UCSD-AML1 (cell line): Measurements from ENCODE around the gene ACTR1B.
A peak's percentile ranks its signal among the peaks of the same experiment; 100 is the strongest.
"Not testable (repeated sequence)": the region's sequence is repeated elsewhere in the genome, so short reads cannot be mapped to it uniquely, and the experiment has no call there.

Experiments
- DNase-seq: peaks from one replicate; lab custom pipeline; 2025; ENCODE audit not compliant: unreplicated experiment; lab: John Stamatoyannopoulos, UW

ACTR1B gene

DNA sequence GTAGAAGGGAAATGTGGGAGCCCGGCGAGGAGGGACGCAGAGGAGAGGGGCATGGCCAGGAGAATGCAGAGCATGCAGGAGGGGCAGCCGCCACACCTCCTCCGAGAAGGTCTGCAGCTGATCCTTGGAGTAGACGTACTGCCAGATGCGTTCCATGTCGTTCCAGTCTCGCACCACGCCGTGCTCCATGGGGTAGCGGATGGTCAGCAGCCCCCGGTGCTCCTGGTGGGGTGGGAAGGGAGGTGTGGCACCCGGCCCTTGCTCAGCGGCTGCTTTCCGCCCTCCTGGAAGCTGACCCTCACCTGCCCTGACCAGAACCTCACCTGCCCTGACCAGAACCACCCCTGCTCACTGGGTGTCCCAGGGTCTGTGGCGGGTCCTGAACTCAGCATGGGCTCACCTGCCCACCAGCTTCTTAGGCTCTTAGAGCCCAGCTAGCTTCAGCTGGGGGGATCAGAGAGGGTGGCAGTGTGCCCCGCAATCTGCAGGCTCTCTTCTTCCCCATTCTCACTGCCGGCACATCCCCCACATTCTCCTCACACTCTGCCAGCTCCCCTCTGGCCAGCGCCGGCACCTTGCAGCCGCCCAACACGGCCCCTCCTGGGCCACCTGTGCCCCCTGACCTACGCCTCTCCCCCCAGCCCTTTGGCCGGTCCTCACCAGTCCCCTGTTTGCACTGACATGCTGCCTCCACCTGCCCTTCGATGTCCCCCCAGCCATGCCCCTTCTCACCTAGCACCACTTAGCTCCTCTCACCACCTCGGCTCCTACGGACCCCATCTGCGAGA is 4.4 kb downstream of the ACTR1B start:
- no peak for DNase-seq

- no peak for DNase-seq
These were observed 5.1 kb downstream of the ACTR1B start for GRCh38 chr2:97658691-97659157.

GRCh38 chr2:97657986-97658690 is 5.7 kb downstream of the ACTR1B start:
- DNase-seq = no peak

DNA sequence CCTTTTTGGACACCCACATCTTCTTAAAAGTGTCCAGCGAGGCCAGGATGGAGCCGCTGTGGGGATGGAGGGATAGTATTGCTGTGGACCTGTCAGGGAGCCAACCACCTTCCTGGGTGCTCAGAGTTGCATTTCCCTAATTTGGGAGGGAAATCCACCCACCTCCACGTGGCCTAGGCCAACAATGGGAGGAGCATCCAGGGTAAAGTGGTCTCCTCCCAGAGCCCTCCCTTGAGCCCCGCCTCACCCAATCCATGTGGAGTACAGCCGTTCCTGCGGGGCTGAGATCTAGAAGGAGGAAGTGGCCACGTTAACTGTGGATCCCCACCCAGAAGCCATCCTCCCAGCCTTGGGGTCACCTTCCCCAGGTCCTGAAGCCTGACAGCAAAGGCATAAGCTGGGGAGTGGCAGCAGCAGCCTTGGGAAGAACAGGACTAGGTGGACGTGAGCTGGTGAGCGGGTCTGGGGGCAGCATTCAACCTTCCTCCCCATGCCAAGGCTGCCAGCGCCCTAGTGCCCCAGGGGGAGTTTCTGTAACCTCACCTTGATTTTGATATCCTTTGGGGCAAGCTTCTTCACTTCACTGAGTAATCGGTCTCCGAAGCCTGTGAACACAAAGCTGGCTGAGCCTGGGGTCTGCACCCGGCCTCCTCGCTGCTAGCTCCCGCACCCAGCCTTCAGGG is 6.8 kb downstream of the ACTR1B start:
- no peak for DNase-seq

DNA sequence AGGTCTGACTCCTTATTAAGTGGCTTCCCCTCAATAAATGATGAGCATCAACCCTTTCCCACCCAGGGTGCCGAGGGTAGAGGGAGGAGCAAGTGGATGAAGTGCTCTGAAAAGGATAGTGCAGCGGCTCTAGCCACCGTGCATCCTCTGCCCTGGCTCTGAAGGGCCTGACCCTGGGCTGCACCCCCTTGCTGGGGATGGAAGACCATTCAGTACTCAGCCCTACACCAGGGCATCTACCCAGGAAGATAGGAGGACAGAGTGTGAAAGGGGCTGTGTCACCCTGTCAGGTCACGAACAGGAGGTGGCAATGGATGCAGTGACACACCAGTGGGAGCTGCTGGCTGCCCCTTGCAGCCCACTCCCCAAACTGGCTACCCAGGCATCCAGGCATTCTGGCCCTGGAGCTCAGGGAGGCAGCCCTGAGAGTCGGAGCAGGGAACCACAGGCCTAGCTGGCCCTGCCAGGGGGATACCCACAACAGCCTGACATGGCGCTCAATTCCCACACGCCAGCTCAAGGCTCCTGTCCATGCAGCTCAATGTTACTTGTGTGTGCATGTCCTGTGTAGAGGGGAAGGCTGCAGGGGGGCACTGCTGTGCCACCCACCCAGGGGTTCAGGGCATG is 7.6 kb downstream of the ACTR1B start:
- no peak for DNase-seq

- DNase-seq = no peak
These were observed 9.1 kb downstream of the ACTR1B start for GRCh38 chr2:97654791-97655190.

DNA sequence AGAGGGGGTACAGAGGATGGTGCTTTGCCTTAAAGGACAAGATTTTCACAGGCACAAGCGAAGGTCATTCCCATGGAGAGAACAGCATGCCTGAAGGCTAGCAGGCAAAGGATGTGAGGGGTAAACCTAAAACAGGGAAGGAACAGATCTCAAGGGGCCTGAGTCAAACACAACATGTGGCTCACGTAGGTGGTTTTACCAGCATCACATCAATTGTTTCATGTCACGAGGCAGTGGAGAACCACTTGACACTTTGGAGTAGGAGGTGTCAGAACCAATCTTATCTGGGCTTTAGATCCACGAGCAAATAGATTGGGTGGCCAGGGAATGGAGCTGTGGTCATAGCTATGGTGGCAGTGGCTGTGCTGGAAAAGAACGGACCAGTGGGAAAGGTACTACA is 9.5 kb downstream of the ACTR1B start:
- no peak for DNase-seq

DNA sequence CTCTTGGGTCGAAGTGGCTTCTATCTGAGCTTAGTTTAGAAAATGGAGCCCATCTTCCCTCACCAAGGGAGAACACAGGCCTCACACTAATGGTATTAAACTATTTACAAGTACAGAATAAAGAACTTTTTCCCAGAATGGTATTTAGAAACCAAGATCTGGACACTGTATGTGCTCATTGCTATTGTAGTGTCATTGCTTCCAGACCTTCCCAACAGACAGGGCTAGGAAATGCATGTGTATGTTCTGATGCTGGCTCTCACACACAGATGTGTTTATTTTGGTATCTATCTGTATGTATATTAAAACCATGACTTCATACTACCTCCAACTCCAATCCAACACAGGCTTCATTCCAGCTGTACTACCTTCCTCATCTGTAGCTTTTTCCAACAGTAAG is 10.0 kb downstream of the ACTR1B start:
- DNase-seq = no peak

- no peak for DNase-seq
These were observed 10.4 kb downstream of the ACTR1B start for GRCh38 chr2:97653473-97653872.

DNA sequence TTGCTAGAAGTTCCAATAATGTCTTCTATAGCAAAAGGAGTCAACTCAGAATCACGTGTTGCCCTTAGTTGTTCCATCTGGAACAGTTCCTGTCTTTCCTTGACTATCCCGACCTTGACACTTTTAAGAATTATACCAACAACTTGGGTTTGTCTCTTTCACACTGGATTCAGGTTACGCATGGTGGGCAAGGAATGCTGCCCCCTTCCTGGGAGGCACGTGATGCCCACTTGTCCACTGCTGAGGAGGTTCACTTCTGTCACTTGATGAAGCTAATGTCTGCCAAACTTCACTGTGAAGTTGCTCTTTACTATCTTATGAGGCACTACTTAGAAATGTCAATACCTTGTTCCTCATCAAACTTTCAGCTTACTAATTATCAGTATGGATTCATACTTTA is 12.7 kb downstream of the ACTR1B start:
- DNase-seq = no peak

DNA sequence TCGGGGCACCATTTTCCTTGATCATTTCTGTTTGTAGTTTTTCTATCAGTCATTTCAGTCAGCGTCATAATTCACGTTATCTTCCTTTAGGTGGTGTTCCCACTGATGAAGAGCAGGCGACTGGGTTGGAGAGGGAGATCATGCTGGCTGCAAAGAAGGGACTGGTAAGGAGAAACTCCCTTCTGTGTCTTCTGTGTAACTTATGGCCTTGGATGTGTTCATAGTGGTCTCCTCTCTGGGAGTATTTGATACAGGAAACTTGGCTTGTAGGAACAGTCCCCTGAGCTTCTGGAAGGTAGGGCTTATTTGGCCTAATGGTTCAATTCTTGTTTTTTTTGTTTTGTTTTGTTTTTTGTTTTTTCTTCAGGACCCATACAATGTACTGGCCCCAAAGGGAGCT is 16.9 kb downstream of the ACTR1B start:
- DNase-seq = no peak

- peak; percentile 99 for DNase-seq
These were observed 17.9 kb downstream of the ACTR1B start, which contains the start of gene COX5B for GRCh38 chr2:97645695-97646629. Gene COX5B, plus strand, starts transcription at chr2:97646062. Its CDS starts 25 bp downstream, at chr2:97646087.

DNA sequence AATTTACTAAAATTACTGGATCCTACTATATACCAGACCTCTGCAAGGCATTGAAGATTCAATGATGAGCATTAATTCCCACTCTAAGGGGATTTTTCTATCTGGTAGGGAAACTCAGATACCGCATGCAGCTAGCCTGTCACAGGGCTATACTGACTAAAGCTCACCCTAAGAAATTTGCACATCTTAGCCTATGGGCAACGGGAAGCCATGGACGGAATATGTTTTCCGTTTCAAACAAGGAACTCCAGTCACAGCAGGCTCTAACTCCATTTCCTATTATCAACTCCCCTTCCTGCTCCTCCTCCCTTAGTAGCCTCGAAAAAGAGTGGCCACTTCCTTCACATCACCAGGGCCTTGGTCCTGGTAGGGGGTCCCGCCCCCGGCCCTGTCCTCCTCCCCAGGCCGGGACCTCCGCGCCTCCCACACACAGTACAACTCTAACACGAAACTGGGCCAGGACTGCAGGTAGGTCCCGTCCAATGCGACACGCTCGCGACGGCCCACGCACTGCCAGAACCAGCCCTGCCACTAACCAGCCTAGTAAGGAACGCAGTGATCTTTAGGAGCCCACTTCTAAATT is 18.6 kb downstream of the ACTR1B start:
- DNase-seq = no peak

GRCh38 chr2:97644023-97644717 is 19.7 kb downstream of the ACTR1B start:
- no peak for DNase-seq

DNA sequence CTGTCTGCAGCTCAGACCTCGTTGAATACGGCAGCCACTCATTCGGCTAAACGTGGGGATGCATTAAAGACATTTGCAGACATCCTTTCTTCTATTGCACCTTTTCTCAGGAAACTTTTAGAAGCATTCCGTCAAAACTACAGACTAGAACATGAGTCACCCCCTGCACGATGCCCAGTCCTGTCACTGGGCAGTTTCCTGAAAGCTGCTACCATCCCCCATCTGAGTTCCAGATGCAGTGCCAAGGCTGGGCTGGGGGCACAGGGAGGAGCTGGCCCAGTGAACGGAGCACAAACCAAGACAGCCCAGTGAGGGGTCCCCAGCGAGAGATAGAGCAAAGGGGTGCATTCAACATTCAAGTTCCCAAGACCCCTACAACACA is 37.8 kb downstream of the ACTR1B start:
- DNase-seq = not testable (repeated sequence)

GRCh38 chr2:97625354-97626048 is 38.3 kb downstream of the ACTR1B start:
- DNase-seq = not testable (repeated sequence)

GRCh38 chr2:97622976-97623375 is 40.9 kb downstream of the ACTR1B start:
- DNase-seq = not testable (repeated sequence)

DNA sequence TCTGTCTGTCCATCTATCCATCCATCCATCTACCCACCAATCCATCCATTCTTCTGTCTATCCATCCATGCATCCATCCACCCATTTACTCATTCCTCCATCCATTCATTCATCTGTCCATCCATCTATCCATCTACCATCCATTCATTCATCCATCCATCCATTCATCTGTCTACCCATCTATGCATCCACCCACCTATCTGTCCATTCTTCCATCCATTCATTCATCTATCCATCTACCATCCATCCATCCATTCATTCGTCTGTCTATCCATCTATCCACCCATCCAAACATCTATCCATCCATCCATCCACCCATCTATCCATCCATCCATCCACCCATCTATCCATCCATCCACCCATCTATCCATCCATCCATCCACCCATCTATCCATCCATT is 43.4 kb downstream of the ACTR1B start:
- DNase-seq = not testable (repeated sequence)
